HCT116 (cell line): ENCODE data around the gene ARRDC1. TPM values are rescaled to one million over a fixed set of nuclear protein-coding genes. Genes with fewer than 3 reads are reported as not detected.

Experiments
- ATAC-seq: fragments of 200-7000 bp; cut with Tn5 transposase; 2 replicates; pipeline ENCODE4 v1.9.1; 2020; ENCODE audit warnings: mild to moderate bottlenecking, moderate library complexity
- BruUV-seq: library from RNA; stranded (reverse); fragments of 400-500 nt; replicated peaks from 2 replicates; lab custom pipeline; 2021; lab: Mats Ljungman, UMichigan
- CTCF ChIA-PET: fragments of 300-600 bp; sonication (Branson Sonifier 250); formaldehyde crosslinking; loops from one replicate; lab custom pipeline; 2021; ENCODE audit warnings: antibody characterized with exemption; lab: Charles Lee
- POLR2A ChIA-PET: fragments of 300-600, 350-600 bp; sonication (Branson Sonifier 250); formaldehyde crosslinking; loops from one replicate; lab custom pipeline; 2021; ENCODE audit warnings: antibody characterized with exemption; lab: Charles Lee
- RAD21 ChIA-PET, 2 experiments: fragments of 300-600 bp; sonication (Branson Sonifier 250); formaldehyde crosslinking; loops; one replicate each; lab custom pipeline; 2023; ENCODE audit warnings: low total read pairs in 2 of 2; ENCODE audit not compliant: uncharacterized antibody in 2 of 2, unreplicated experiment in 2 of 2, low non-redundant PET in 1 of 2; lab: Charles Lee
- DNase-seq: peaks from one replicate; pipeline ENCODE4 v3.0.0-alpha.2; 2010; ENCODE audit warnings: low read depth, low spot score
- H2AFZ ChIP-seq: fragments of 200-600 bp; shearing (Covaris generic), sonication (generic); 2 replicates; pipeline ENCODE4 v1.6.1; 2017; ENCODE audit warnings: low read depth, mixed run types, mixed read lengths, antibody characterized with exemption, low read length; ENCODE audit not compliant: poor library complexity, severe bottlenecking
- H3K27ac ChIP-seq: 2 replicates; pipeline ENCODE4 v1.5.1; 2012; ENCODE audit warnings: low read depth, low read length
- H3K27me3 ChIP-seq: fragments of 200-600 bp; sonication (generic); 2 replicates; pipeline ENCODE4 v1.6.1; 2016; ENCODE audit warnings: mixed run types, low read length, mixed read lengths; ENCODE audit not compliant: insufficient read depth
- H3K36me3 ChIP-seq, 2 experiments: fragments of 200-500 bp in 1 of 2; fragments of 200-600 bp in 1 of 2; sonication (Bioruptor generic) in 1 of 2; sonication (generic) in 1 of 2; 2 replicates each; pipeline versions ENCODE4 v1.5.1 to v1.6.1; 2014 to 2016; ENCODE audit warnings: low read length in 2 of 2, inconsistent platforms in 1 of 2, mixed read lengths in 1 of 2, mixed run types in 1 of 2; ENCODE audit not compliant: insufficient read depth in 2 of 2, control insufficient read depth in 1 of 2
- H3K4me1 ChIP-seq, 2 experiments: fragments of 200-600 bp in 1 of 2; sonication (generic) in 1 of 2; 2 replicates each; pipeline versions ENCODE4 v1.5.1 to v1.6.1; 2012 to 2017; ENCODE audit warnings: low read length in 2 of 2, inconsistent platforms in 1 of 2, mild to moderate bottlenecking in 1 of 2, mixed read lengths in 1 of 2, mixed run types in 1 of 2, moderate library complexity in 1 of 2; ENCODE audit not compliant: insufficient read depth in 2 of 2, control insufficient read depth in 1 of 2
- H3K4me2 ChIP-seq: fragments of 200-600 bp; sonication (generic); 2 replicates; pipeline ENCODE4 v1.6.1; 2017; ENCODE audit warnings: mixed run types, low read length, mixed read lengths
- H3K4me3 ChIP-seq, 2 experiments: fragments of 200-600 bp in 1 of 2; sonication (generic) in 1 of 2; replicated peaks in 1 of 2; 2 replicates each; pipeline ENCODE4 v1.5.1; 2011 to 2016; ENCODE audit warnings: low read length in 2 of 2, control low read depth in 1 of 2, low read depth in 1 of 2, mild to moderate bottlenecking in 1 of 2, mixed read lengths in 1 of 2, mixed run types in 1 of 2
- H3K79me2 ChIP-seq: fragments of 200-600 bp; sonication (generic); 2 replicates; pipeline ENCODE4 v1.6.1; 2017; ENCODE audit warnings: mild to moderate bottlenecking, mixed run types, low read length, moderate library complexity, mixed read lengths; ENCODE audit not compliant: insufficient read depth
- H3K9ac ChIP-seq: fragments of 200-600 bp; sonication (generic); 2 replicates; pipeline ENCODE4 v1.6.1; 2016; ENCODE audit warnings: low read length, mixed read lengths
- H3K9me2 ChIP-seq: fragments of 200-600 bp; sonication (generic), shearing (Covaris generic); 2 replicates; pipeline ENCODE4 v1.6.1; 2017; ENCODE audit warnings: mixed run types, mild to moderate bottlenecking, moderate library complexity; ENCODE audit not compliant: insufficient read depth
- H3K9me3 ChIP-seq, 2 experiments: fragments of 200-500 bp in 1 of 2; fragments of 200-600 bp in 1 of 2; sonication (Bioruptor generic) in 1 of 2; sonication (generic) in 1 of 2; 2 replicates each; pipeline ENCODE4 v1.6.1; 2014 to 2017; ENCODE audit warnings: low read length in 2 of 2, mixed read lengths in 2 of 2, inconsistent platforms in 1 of 2, low read depth in 1 of 2, mild to moderate bottlenecking in 1 of 2, mixed run types in 1 of 2, moderate library complexity in 1 of 2; ENCODE audit not compliant: control insufficient read depth in 1 of 2, insufficient read depth in 1 of 2
- H4K20me1 ChIP-seq: fragments of 200-600 bp; sonication (generic), shearing (Covaris generic); 2 replicates; pipeline ENCODE4 v1.6.1; 2017; ENCODE audit warnings: mixed run types, mild to moderate bottlenecking, moderate library complexity; ENCODE audit not compliant: insufficient read depth
- CBX3 ChIP-seq: IDR thresholded peaks from 2 replicates; pipeline ENCODE4 v1.6.1; 2012; ENCODE audit warnings: low read depth
- CEBPB ChIP-seq: IDR thresholded peaks from 2 replicates; pipeline ENCODE4 v1.6.1; 2012; ENCODE audit warnings: low read depth
- EGR1 ChIP-seq: IDR thresholded peaks from 2 replicates; pipeline ENCODE4 v1.6.1; 2012; ENCODE audit warnings: low read depth
- ELF1 ChIP-seq: IDR thresholded peaks from 2 replicates; pipeline ENCODE4 v1.6.1; 2012; ENCODE audit warnings: low read depth, borderline replicate concordance
- EZH2 ChIP-seq: fragments of 200-600 bp; sonication (generic); IDR thresholded peaks from 2 replicates; pipeline ENCODE4 v1.6.1; 2017; ENCODE audit warnings: antibody characterized with exemption, mixed run types
- EZH2phosphoT487 ChIP-seq: fragments of 200-600 bp; IDR thresholded peaks from 2 replicates; pipeline ENCODE4 v1.6.1; 2018; ENCODE audit warnings: antibody characterized with exemption, borderline replicate concordance
- JUND ChIP-seq: IDR thresholded peaks from 2 replicates; pipeline ENCODE4 v1.6.1; 2012
- POLR2A ChIP-seq: IDR thresholded peaks from 2 replicates; pipeline ENCODE4 v1.7.0; 2011; ENCODE audit warnings: borderline replicate concordance; ENCODE audit not compliant: insufficient read depth, insufficient read length; ENCODE audit errors: extremely low read depth
- POLR2AphosphoS5 ChIP-seq: IDR thresholded peaks from 2 replicates; pipeline ENCODE4 v1.6.1; 2011; ENCODE audit warnings: mild to moderate bottlenecking, low read depth, low read length, moderate library complexity
- RAD21 ChIP-seq: IDR thresholded peaks from 2 replicates; pipeline ENCODE4 v1.6.1; 2012; ENCODE audit warnings: low read depth, mild to moderate bottlenecking
- SIN3A ChIP-seq: IDR thresholded peaks from 2 replicates; pipeline ENCODE4 v1.6.1; 2012; ENCODE audit warnings: low read depth
- SRF ChIP-seq: IDR thresholded peaks from 2 replicates; pipeline ENCODE4 v1.6.1; 2012; ENCODE audit warnings: low read depth
- TCF7L2 ChIP-seq: IDR thresholded peaks from 2 replicates; pipeline ENCODE4 v1.7.0; 2011; ENCODE audit warnings: borderline replicate concordance, inconsistent platforms; ENCODE audit not compliant: insufficient read depth, insufficient read length; ENCODE audit errors: extremely low read depth
- YY1 ChIP-seq: IDR thresholded peaks from 2 replicates; pipeline ENCODE4 v1.6.1; 2011; ENCODE audit warnings: low read length, low read depth, moderate library complexity, mild to moderate bottlenecking; ENCODE audit not compliant: insufficient replicate concordance; ENCODE audit errors: extremely low read depth
- ZFX ChIP-seq: fragments of 450-650 bp; IDR thresholded peaks from 2 replicates; pipeline ENCODE4 v1.6.1; 2017
- ZNF274 ChIP-seq: fragments of 200-500 bp; sonication (Bioruptor generic); IDR thresholded peaks from 2 replicates; pipeline ENCODE4 v1.6.1; 2014; ENCODE audit warnings: mild to moderate bottlenecking, low read depth, low read length, inconsistent platforms
- intact Hi-C: fragments of 100-400 bp; cut with micrococcal nuclease; formaldehyde crosslinking; loops from 2 replicates; pipeline ENCODE4 v1.10.0; 2022
- total RNA-seq: library from RNA; stranded (reverse); gene quantifications from one replicate; pipeline ENCODE4 v1.2.1, GENCODE V29; 2021; ENCODE audit not compliant: unreplicated experiment
- TF ChIP-seq, protein P1 (sequence below), 3 experiments: fragments of 200-600 bp in 1 of 3; sonication (generic) in 1 of 3; IDR thresholded peaks in 2 of 3; conservative IDR thresholded peaks in 1 of 3; 2 replicates each; pipeline ENCODE4 v1.5.1; 2012 to 2017; ENCODE audit warnings: low read depth in 2 of 3, low read length in 2 of 3, antibody characterized with exemption in 1 of 3, borderline replicate concordance in 1 of 3, control low read depth in 1 of 3, mild to moderate bottlenecking in 1 of 3, mixed read lengths in 1 of 3, mixed run types in 1 of 3, moderate library complexity in 1 of 3; ENCODE audit not compliant: insufficient read depth in 1 of 3
- TF ChIP-seq, protein P2 (sequence below): IDR thresholded peaks from 2 replicates; pipeline ENCODE4 v1.6.1; 2011; ENCODE audit warnings: mild to moderate bottlenecking, low read length, moderate library complexity; ENCODE audit not compliant: insufficient replicate concordance; ENCODE audit errors: extremely low read depth
- TF ChIP-seq, protein P3 (sequence below): IDR thresholded peaks from 2 replicates; pipeline ENCODE4 v1.6.1; 2012; ENCODE audit warnings: low read depth
- TF ChIP-seq, protein P4 (sequence below): IDR thresholded peaks from 2 replicates; pipeline ENCODE4 v1.6.1; 2012

The ARRDC1 gene
- total RNA-seq, 1 experiment from 2014 or later: 82.8 TPM

DNA sequence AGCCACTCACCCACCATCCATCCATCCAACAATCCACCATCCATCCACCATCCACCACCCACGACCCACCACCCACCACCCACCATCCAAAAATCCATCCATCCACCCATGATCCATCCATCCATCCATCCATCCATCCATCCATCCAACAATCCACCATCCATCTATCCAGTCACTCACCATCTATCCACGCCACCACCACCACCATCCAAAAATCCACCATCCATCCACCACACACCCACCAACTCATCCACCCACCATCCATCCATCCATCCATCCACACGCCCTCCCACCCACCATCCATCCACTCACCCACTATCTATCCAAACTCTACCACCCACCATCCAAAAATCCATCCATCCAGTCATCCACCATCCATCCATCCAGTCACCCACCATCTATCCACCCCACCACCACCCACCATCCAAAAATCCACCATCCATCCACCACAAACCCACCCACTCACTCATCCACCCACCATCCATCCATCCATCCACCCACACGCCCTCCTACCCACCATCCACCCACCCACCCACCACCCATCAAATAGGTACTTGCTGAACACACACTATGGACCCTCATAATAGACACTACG, 35.8 kb upstream of the ARRDC1 start:
- ChIA-PET CTCF (no interaction called here), RAD21 (no interaction called here), POLR2A (no interaction called here)
- no peak for ATAC-seq
- no TSS peak for BruUV-seq
- H3K27ac ChIP-seq: no peak overlapping the region
- DNase-seq: no peak
- H4K20me1 ChIP-seq: no peaks in the 10 kb centered on the region
- H3K27me3 ChIP-seq: no peaks in the 10 kb centered on the region
- peaks cover 35% of the 10 kb centered on the region for H3K79me2 ChIP-seq
- H3K9ac ChIP-seq: no peak overlapping the region
- intact Hi-C loops: no loop called here
- no peaks in the 10 kb centered on the region for H3K4me1 ChIP-seq
- H3K4me3 ChIP-seq: no peak overlapping the region
- TF ChIP-seq ELF1 (no peak), POLR2AphosphoS5 (no peak), YY1 (no peak), RAD21 (no peak), SRF (no peak), SIN3A (no peak), EZH2 (no peak), CEBPB (no peak), CBX3 (no peak), JUND (no peak), POLR2A (no peak), ZNF274 (no peak), ZFX (no peak), TCF7L2 (no peak), EZH2phosphoT487 (no peak), EGR1 (no peak)
- TF ChIP-seq, protein P1, sequence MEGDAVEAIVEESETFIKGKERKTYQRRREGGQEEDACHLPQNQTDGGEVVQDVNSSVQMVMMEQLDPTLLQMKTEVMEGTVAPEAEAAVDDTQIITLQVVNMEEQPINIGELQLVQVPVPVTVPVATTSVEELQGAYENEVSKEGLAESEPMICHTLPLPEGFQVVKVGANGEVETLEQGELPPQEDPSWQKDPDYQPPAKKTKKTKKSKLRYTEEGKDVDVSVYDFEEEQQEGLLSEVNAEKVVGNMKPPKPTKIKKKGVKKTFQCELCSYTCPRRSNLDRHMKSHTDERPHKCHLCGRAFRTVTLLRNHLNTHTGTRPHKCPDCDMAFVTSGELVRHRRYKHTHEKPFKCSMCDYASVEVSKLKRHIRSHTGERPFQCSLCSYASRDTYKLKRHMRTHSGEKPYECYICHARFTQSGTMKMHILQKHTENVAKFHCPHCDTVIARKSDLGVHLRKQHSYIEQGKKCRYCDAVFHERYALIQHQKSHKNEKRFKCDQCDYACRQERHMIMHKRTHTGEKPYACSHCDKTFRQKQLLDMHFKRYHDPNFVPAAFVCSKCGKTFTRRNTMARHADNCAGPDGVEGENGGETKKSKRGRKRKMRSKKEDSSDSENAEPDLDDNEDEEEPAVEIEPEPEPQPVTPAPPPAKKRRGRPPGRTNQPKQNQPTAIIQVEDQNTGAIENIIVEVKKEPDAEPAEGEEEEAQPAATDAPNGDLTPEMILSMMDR (IDR thresholded peaks at IDR 0.05 in 2 of 3, conservative IDR thresholded peaks at IDR 0.05 in 1 of 3; ENCODE audit: borderline replicate concordance in 1 of 3, insufficient read depth in 1 of 3, low read depth in 2 of 3, low read length in 2 of 3): no peak
- TF ChIP-seq, protein P2, sequence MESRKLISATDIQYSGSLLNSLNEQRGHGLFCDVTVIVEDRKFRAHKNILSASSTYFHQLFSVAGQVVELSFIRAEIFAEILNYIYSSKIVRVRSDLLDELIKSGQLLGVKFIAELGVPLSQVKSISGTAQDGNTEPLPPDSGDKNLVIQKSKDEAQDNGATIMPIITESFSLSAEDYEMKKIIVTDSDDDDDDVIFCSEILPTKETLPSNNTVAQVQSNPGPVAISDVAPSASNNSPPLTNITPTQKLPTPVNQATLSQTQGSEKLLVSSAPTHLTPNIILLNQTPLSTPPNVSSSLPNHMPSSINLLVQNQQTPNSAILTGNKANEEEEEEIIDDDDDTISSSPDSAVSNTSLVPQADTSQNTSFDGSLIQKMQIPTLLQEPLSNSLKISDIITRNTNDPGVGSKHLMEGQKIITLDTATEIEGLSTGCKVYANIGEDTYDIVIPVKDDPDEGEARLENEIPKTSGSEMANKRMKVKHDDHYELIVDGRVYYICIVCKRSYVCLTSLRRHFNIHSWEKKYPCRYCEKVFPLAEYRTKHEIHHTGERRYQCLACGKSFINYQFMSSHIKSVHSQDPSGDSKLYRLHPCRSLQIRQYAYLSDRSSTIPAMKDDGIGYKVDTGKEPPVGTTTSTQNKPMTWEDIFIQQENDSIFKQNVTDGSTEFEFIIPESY: no peak
- TF ChIP-seq, protein P3, sequence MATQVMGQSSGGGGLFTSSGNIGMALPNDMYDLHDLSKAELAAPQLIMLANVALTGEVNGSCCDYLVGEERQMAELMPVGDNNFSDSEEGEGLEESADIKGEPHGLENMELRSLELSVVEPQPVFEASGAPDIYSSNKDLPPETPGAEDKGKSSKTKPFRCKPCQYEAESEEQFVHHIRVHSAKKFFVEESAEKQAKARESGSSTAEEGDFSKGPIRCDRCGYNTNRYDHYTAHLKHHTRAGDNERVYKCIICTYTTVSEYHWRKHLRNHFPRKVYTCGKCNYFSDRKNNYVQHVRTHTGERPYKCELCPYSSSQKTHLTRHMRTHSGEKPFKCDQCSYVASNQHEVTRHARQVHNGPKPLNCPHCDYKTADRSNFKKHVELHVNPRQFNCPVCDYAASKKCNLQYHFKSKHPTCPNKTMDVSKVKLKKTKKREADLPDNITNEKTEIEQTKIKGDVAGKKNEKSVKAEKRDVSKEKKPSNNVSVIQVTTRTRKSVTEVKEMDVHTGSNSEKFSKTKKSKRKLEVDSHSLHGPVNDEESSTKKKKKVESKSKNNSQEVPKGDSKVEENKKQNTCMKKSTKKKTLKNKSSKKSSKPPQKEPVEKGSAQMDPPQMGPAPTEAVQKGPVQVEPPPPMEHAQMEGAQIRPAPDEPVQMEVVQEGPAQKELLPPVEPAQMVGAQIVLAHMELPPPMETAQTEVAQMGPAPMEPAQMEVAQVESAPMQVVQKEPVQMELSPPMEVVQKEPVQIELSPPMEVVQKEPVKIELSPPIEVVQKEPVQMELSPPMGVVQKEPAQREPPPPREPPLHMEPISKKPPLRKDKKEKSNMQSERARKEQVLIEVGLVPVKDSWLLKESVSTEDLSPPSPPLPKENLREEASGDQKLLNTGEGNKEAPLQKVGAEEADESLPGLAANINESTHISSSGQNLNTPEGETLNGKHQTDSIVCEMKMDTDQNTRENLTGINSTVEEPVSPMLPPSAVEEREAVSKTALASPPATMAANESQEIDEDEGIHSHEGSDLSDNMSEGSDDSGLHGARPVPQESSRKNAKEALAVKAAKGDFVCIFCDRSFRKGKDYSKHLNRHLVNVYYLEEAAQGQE: no peak
- TF ChIP-seq, protein P4, sequence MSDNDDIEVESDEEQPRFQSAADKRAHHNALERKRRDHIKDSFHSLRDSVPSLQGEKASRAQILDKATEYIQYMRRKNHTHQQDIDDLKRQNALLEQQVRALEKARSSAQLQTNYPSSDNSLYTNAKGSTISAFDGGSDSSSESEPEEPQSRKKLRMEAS: no peak
- no peak overlapping the region for H2AFZ ChIP-seq
- peaks cover 17 to 30% of the 10 kb centered on the region in 2 experiments; a peak in 3 of 4 replicates for H3K36me3 ChIP-seq
- H3K4me2 ChIP-seq: no peak overlapping the region
- no peaks in the 10 kb centered on the region for H3K9me2 ChIP-seq
- H3K9me3 ChIP-seq: no peaks in the 10 kb centered on the region
